Adrenal gland (tissue), 12 donors: ENCODE measurements around the gene C6orf89. TPM values are rescaled to one million over a fixed set of nuclear protein-coding genes. Genes with fewer than 3 reads are reported as not detected.

Source experiments
- DNase-seq, 7 donors: peaks; one replicate each; pipeline ENCODE4 v3.0.0-alpha.2; 2019 to 2020
- H3K27ac ChIP-seq, 5 donors: fragments of 200-600 bp; sonication (generic) in 4 of 5; 1 replicate in 3 of 5; 2 replicates in 2 of 5; pipeline versions ENCODE4 v1.5.1 to v1.8.0; 2016 to 2020; ENCODE audit warnings: mild to moderate bottlenecking in 1 of 5
- H3K27me3 ChIP-seq: fragments of 200-600 bp; 2 replicates; pipeline ENCODE4 v1.8.0; 2021
- H3K36me3 ChIP-seq, 2 donors: fragments of 200-600 bp; replicated peaks in 1 of 2; 1 replicate in 1 of 2; 2 replicates in 1 of 2; pipeline versions ENCODE4 v1.5.1 to v1.8.0; 2018 to 2022
- H3K4me1 ChIP-seq, 2 donors: fragments of 200-600 bp; replicated peaks in 1 of 2; 1 replicate in 1 of 2; 2 replicates in 1 of 2; pipeline versions ENCODE4 v1.5.1 to v1.8.0; 2018 to 2021
- H3K4me3 ChIP-seq, 4 donors: fragments of 200-600 bp; sonication (generic) in 3 of 4; one replicate each; pipeline ENCODE4 v1.5.1; 2016 to 2018
- H3K9me3 ChIP-seq, 3 donors: fragments of 200-600 bp; sonication (generic) in 1 of 3; replicated peaks in 1 of 3; 1 replicate in 2 of 3; 2 replicates in 1 of 3; pipeline versions ENCODE4 v1.5.1 to v1.8.0; 2016 to 2021
- CTCF ChIP-seq, 6 experiments: fragments of 450-650 bp in 4 of 6; fragments of 200-600 bp in 2 of 6; sonication (generic) in 1 of 6; IDR thresholded peaks; 1 replicate in 5 of 6; 2 replicates in 1 of 6; pipeline versions ENCODE4 v1.5.1 to v1.8.0; 2016 to 2021; ENCODE audit warnings: antibody characterized with exemption in 6 of 6, mild to moderate bottlenecking in 2 of 6, moderate library complexity in 1 of 6
- POLR2A ChIP-seq, 2 donors: fragments of 450-650 bp; IDR thresholded peaks; one replicate each; pipeline ENCODE4 v1.6.1; 2017; ENCODE audit warnings: antibody characterized with exemption in 2 of 2, mild to moderate bottlenecking in 2 of 2, moderate library complexity in 1 of 2
- WGBS, 4 donors: extraction: QIAGEN DNeasy Blood & Tissue Kit in 2 of 4; methylation state at CpG; one replicate each; pipeline versions ENCODE4 v1.1.5 to v1.1.7; 2013 to 2017; 5-methylcytosine and 5-hydroxymethylcytosine counted together
- intact Hi-C, 2 donors: fragments of 100-400 bp; cut with DNase I; formaldehyde crosslinking; loops; one replicate each; pipeline versions ENCODE4 v1.14.1 to v1.15.0; 2022 to 2023
- polyA plus RNA-seq, 3 donors: library from polyadenylated mRNA; stranded (reverse); fragments of 200-250 nt in 2 of 3; fragments of 350-450 nt in 1 of 3; fragmentation: Illumina TruSeq in 1 of 3; extraction: RNeasy Lipid Tissue Mini Kit (QIAGEN cat#74804) in 1 of 3; gene quantifications; one replicate each; pipeline ENCODE4 v1.2.3, GENCODE V29; 2013 to 2014
- total RNA-seq, 9 donors: library from RNA; depleted of rRNA in 4 of 9; stranded (reverse); fragments of >200 nt in 4 of 9; fragments of 120-200 nt in 1 of 9; fragmentation: NEBNext Ultra II Directional in 1 of 9; extraction: Animal tissue kit (Norgen Biotek cat#: 25700) in 1 of 9; gene quantifications; one replicate each; pipeline versions ENCODE4 v1.1.0 to v1.2.4, GENCODE V29; 2013 to 2023
- donor health status: healthy with polysubstance abuse.
- donor health status: Bipolar disorder and iron deficiency.
- donor health status: DM: yes; HTN: yes; CAD: no.
- donor health status: DM: no; HTN: no; CAD: no.
- donor health status: DM: no; HTN: no; CAD: no.
- donor health status: DM: yes; HTN: yes; CAD: no.

The C6orf89 gene
- total and polyA plus RNA-seq, 12 donors = 17.5 to 107 (median 75.7) TPM

DNA sequence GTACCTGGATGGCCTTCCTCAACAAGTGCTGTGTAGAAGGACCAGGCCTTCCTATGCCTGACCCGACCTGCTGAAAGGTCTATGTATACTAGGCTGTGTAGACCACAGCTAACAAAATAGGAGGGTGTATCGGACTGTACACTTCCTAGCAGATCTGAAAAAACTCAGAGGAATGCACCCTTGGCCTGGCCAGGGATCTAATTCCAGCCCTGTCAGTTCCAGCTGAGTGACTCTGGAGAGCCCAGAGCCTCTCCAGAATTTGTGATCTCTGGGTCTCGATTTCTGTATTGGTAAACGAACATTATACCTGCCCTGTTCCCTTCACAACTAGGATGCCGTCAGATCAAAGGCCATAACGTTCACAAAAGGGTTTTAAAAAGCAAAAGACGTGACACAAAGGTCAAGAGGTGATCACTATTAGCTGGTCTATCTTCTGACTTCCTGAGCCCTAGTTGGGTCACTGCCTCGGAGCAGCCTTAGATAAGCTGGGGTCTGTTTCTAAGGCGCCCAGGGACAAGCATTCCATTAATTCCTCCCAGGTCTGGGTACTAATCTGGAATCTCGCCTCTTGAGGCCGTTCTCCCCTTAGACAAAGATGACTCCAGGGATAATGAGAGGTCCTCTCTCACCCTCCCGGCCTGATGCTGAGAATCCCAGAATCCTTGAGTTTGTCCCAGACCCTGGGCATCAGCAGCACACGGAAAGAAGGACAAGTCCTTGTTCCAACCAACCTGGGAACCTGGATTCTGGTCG, 86.3 kb downstream of the C6orf89 start:
- H3K9me3 ChIP-seq = no peaks in the 10 kb centered on the region
- no peak for DNase-seq
- H3K27ac ChIP-seq = no peak overlapping the region
- H3K27me3 ChIP-seq = no peaks in the 10 kb centered on the region
- peaks cover 0 to 100% of the 10 kb centered on the region in 2 donors for H3K36me3 ChIP-seq
- intact Hi-C loops = loop anchor here in 1 of 2 donors (10.0 kb wide), 1 partner anchor 47 kb away; no protein-coding TSS in a partner anchor
- H3K4me1 ChIP-seq = peaks cover 8 to 16% of the 10 kb centered on the region in 2 donors
- 76 to 85% (median 82%) methylated on average over 11 to 14 of the region's 14 CpGs for whole genome bisulfite sequencing, 4 donors
- no peak overlapping the region for H3K4me3 ChIP-seq
- TF ChIP-seq CTCF (IDR thresholded peaks at IDR 0.05) (no peak), POLR2A (IDR thresholded peaks at IDR 0.05) (no peak)

DNA sequence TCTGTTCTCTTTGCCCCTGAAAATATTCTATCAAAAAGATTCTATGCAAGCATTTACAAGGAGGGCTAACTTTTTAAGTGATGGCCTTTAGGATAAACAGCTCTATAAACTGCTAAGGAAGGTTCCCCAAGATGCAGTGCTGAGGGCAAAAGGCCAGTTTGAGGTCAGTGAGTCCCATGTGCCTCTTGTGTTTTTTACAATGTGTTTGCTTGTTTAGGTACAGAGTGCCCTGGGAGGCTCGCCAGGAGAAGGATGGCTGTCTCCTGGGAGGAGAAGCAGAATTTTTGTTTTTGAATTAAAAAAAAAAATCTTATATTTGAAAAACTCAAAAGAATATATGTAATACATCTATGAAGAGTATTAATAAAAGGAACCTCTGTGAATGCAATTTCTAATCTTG, 87.4 kb downstream of the C6orf89 start:
- no peak overlapping the region for H3K27ac ChIP-seq
- H3K4me3 ChIP-seq = no peak overlapping the region
- intact Hi-C loops = loop anchor here in 1 of 2 donors (10.0 kb wide), 1 partner anchor 48 kb away; no protein-coding TSS in a partner anchor
- H3K9me3 ChIP-seq = no peaks in the 10 kb centered on the region
- TF ChIP-seq POLR2A (IDR thresholded peaks at IDR 0.05) (no peak), CTCF (IDR thresholded peaks at IDR 0.05) (no peak)
- WGBS, 4 donors = 70 to 87% (median 83%) methylated on average over 1 of the region's 1 CpG
- H3K27me3 ChIP-seq = no peaks in the 10 kb centered on the region
- peaks cover 0 to 100% of the 10 kb centered on the region in 2 donors for H3K36me3 ChIP-seq
- no peak for DNase-seq
- H3K4me1 ChIP-seq = peaks cover 13 to 17% of the 10 kb centered on the region in 2 donors

GRCh38 chr6:36973647-36974046, 87.9 kb downstream of the C6orf89 start:
- intact Hi-C loops = loop anchor here in 1 of 2 donors (10.0 kb wide), 1 partner anchor 49 kb away; no protein-coding TSS in a partner anchor
- Histone ChIP-seq H3K27ac (no peak overlapping the region), H3K4me1 (peaks cover 13 to 17% of the 10 kb centered on the region in 2 donors), H3K36me3 (peaks cover 0 to 98% of the 10 kb centered on the region in 2 donors), H3K27me3 (no peaks in the 10 kb centered on the region), H3K9me3 (no peaks in the 10 kb centered on the region), H3K4me3 (no peak overlapping the region)
- DNase-seq = no peak
- 87 to 98% (median 95%) methylated on average over 4 of the region's 4 CpGs for WGBS, 4 donors
- TF ChIP-seq POLR2A (IDR thresholded peaks at IDR 0.05) (no peak), CTCF (IDR thresholded peaks at IDR 0.05) (no peak)

- TF ChIP-seq CTCF (IDR thresholded peaks at IDR 0.05) = no peak
- TF ChIP-seq POLR2A (IDR thresholded peaks at IDR 0.05) = no peak
- H3K4me1 ChIP-seq = peaks cover 17 to 34% of the 10 kb centered on the region in 2 donors
- intact Hi-C loops = loop anchor here (5.0 to 10.0 kb wide), 3 partner anchors 51 to 88 kb away; partner anchors contain the start of gene C6orf89 (in 1 of the 2)
Measured at GRCh38 chr6:36975231-36976006, 89.7 kb downstream of the C6orf89 start.

More at GRCh38 chr6:36975231-36976006, 89.7 kb downstream of the C6orf89 start:
- peaks cover 0 to 81% of the 10 kb centered on the region in 2 donors for H3K36me3 ChIP-seq
- H3K27me3 ChIP-seq = no peaks in the 10 kb centered on the region
- H3K9me3 ChIP-seq = no peaks in the 10 kb centered on the region
- H3K27ac ChIP-seq = peak overlapping the region in 2 of 5 donors; percentile 6 to 28
- DNase-seq = peak in 1 of 7 donors; percentile 21
- H3K4me3 ChIP-seq = no peak overlapping the region
- 85 to 95% (median 90%) methylated on average over 6 to 7 of the region's 7 CpGs for WGBS, 4 donors
